Endometrium (tissue), 2 donors: ENCODE results near the gene SYNC.
"Not testable (repeated sequence)": the region's sequence is repeated elsewhere in the genome, so short reads cannot be mapped to it uniquely, and the experiment has no call there.

Source experiments
- FAIRE-seq: peaks from 2 replicates; lab custom pipeline; 2012; peaks lifted over from hg19 to GRCh38; lab: Jason Lieb, UNC
- donor health status: control.
- donor health status: control.

The SYNC gene

GRCh38 chr1:32642292-32642827 lies 60.2 kb downstream of the SYNC start:
- FAIRE-seq: not testable (repeated sequence)

- FAIRE-seq: no peak
These were observed 63.0 kb downstream of the SYNC start for GRCh38 chr1:32639489-32640075.

GRCh38 chr1:32636914-32637645 lies 65.5 kb downstream of the SYNC start:
- FAIRE-seq: no peak

GRCh38 chr1:32635508-32636277 lies 66.9 kb downstream of the SYNC start:
- no peak for FAIRE-seq

- no peak for FAIRE-seq
These were observed 69.7 kb downstream of the SYNC start for GRCh38 chr1:32632829-32633228.

GRCh38 chr1:32630173-32630572 lies 72.4 kb downstream of the SYNC start:
- not testable (repeated sequence) for FAIRE-seq
